Gastroesophageal sphincter (tissue), 3 donors: ENCODE results near the gene ODAD3.
"Not testable (repeated sequence)": the region's sequence is repeated elsewhere in the genome, so short reads cannot be mapped to it uniquely, and the experiment has no call there.

Experiments
- CTCF ChIP-seq, 4 experiments: fragments of 200-600 bp in 2 of 4; fragments of 450-650 bp in 2 of 4; sonication (generic) in 1 of 4; IDR thresholded peaks; one replicate each; pipeline ENCODE4 v1.5.1; 2017 to 2019; ENCODE audit warnings: antibody characterized with exemption in 4 of 4, mild to moderate bottlenecking in 2 of 4, moderate library complexity in 2 of 4
- POLR2A ChIP-seq, 2 donors: fragments of 450-650 bp; IDR thresholded peaks; one replicate each; pipeline ENCODE4 v1.6.1; 2017; ENCODE audit warnings: antibody characterized with exemption in 2 of 2, mild to moderate bottlenecking in 2 of 2, moderate library complexity in 1 of 2

- not testable (repeated sequence) for TF ChIP-seq CTCF, POLR2A (IDR thresholded peaks at IDR 0.05)
These were observed 20.3 kb upstream of the ODAD3 start for GRCh38 chr19:11455233-11455554.
